GM12872 (cell line): Measurements from ENCODE around the gene DLGAP4.

Experiments
- TF ChIP-seq, protein P1 (sequence below): IDR thresholded peaks from 3 replicates; pipeline ENCODE4 v1.5.1; 2011; ENCODE audit warnings: low read depth, mild to moderate bottlenecking, low read length, moderate library complexity; ENCODE audit not compliant: insufficient read depth

Gene DLGAP4, protein sequence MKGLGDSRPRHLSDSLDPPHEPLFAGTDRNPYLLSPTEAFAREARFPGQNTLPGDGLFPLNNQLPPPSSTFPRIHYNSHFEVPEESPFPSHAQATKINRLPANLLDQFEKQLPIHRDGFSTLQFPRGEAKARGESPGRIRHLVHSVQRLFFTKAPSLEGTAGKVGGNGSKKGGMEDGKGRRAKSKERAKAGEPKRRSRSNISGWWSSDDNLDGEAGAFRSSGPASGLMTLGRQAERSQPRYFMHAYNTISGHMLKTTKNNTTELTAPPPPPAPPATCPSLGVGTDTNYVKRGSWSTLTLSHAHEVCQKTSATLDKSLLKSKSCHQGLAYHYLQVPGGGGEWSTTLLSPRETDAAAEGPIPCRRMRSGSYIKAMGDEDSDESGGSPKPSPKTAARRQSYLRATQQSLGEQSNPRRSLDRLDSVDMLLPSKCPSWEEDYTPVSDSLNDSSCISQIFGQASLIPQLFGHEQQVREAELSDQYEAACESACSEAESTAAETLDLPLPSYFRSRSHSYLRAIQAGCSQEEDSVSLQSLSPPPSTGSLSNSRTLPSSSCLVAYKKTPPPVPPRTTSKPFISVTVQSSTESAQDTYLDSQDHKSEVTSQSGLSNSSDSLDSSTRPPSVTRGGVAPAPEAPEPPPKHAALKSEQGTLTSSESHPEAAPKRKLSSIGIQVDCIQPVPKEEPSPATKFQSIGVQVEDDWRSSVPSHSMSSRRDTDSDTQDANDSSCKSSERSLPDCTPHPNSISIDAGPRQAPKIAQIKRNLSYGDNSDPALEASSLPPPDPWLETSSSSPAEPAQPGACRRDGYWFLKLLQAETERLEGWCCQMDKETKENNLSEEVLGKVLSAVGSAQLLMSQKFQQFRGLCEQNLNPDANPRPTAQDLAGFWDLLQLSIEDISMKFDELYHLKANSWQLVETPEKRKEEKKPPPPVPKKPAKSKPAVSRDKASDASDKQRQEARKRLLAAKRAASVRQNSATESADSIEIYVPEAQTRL

DNA sequence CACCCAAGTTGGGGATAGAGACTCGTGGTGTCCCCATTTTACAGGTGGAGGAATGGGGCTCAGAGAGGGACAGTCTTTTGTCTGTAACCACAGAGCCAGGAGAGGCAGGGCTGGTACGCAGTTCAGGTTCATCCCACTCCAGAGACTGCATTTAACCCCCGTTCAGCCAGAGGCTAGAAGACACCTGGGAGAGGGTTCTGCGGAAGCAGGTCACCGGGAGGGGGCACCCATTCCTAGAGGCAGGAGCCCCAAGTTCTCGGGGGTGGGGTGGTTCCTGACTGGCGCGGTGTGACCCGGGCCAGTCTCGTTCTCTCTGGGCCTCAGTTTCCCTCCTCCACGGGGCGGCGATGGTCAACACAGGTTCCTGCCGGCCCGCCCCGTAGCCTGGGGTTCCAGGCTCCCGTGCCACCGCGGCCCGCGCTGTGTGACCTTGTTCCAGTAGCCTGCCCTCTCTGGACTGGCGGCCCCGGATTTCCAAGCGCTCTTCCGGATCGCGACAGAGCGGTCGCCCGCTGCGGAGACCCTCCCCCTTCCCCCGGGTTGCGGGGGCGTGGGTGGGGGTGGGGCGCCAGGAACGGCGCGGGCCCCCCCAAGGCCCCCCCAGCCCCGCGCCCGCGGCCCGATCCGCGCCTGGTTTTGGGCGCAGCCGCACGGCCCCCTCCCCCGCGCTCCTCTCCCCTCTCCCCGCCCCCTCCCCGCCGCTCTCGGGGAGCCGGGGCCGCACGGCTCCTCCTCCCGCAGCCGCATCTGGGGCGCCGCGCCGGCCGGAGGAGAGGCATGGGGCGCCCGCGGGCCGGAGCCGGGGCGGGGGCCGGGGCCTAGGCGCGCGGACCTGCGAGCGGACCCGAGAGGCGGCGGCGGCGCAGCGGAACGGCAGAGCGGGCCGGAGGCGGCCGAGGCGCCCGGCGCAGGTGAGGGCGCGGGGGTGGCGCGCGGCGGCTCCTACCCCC is at the start of gene DLGAP4:
Gene DLGAP4, plus strand, starts transcription at position 738 of the 950 bp plus-strand sequence. CDS start 125,379 bp downstream, outside the sequence.
- TF ChIP-seq, protein P1, sequence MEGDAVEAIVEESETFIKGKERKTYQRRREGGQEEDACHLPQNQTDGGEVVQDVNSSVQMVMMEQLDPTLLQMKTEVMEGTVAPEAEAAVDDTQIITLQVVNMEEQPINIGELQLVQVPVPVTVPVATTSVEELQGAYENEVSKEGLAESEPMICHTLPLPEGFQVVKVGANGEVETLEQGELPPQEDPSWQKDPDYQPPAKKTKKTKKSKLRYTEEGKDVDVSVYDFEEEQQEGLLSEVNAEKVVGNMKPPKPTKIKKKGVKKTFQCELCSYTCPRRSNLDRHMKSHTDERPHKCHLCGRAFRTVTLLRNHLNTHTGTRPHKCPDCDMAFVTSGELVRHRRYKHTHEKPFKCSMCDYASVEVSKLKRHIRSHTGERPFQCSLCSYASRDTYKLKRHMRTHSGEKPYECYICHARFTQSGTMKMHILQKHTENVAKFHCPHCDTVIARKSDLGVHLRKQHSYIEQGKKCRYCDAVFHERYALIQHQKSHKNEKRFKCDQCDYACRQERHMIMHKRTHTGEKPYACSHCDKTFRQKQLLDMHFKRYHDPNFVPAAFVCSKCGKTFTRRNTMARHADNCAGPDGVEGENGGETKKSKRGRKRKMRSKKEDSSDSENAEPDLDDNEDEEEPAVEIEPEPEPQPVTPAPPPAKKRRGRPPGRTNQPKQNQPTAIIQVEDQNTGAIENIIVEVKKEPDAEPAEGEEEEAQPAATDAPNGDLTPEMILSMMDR = no peak

DNA sequence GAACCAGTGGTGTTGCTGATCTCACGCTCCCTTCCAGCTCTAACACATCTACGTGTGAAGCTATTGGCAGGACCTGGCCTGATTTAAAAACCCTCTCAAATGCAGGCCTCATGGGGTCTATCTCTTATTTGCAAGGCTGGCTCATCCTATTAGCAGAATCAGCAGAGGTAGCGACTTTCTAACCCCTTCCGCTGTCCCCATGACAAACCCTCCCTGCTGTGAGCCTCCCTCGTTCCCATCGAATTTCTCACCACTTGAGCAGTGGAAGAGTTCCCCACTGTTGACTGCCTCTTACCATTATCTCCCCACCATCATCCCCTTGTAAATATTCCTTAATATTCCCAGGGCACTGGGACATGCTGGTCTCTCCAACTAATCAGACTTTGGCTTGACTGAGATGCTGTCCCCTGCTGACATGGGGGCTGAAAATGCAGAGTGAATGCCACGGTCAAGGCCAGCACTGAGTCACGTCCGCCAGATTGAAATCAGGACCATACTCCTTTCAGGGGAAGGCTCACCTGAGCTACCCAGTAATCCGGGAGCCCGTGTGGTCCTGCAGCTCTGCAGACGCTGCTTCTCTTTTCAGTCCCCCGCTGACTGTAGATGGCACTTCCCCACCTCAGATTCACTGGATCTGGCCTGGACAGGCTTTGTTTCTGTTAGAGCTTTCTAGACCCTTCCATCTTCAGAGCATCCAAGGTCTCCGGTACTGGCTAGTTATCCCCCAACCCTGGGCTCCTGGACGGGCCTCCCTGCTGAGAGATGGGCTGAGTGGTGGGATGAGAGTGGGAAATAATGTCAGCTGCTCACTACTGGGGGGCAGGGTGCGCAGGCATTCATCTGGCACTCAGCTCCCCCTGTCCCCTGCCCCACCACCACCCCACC is 46.7 kb upstream of the DLGAP4 start:
- TF ChIP-seq, protein P1 = no peak

DNA sequence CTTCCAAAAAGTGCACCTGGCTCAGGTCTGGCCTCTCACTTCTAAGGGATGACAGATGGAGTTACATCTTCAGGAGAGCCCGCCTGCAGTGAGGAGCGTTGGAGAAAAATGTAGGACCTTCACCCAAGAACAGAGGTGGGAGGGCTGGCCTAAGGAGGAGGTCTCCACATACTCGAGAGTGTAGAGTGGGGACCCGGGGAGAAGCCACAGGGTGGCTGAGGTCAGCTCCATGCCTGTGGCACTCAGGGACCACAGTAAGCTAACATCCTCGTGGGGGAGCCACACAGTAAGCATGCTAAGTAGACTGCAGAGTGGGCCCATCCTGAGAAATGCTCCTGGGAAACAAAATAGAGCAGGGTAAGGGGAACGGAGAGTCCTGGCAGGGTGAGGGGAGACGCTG is 45.8 kb upstream of the DLGAP4 start:
- TF ChIP-seq, protein P1 = no peak

DNA sequence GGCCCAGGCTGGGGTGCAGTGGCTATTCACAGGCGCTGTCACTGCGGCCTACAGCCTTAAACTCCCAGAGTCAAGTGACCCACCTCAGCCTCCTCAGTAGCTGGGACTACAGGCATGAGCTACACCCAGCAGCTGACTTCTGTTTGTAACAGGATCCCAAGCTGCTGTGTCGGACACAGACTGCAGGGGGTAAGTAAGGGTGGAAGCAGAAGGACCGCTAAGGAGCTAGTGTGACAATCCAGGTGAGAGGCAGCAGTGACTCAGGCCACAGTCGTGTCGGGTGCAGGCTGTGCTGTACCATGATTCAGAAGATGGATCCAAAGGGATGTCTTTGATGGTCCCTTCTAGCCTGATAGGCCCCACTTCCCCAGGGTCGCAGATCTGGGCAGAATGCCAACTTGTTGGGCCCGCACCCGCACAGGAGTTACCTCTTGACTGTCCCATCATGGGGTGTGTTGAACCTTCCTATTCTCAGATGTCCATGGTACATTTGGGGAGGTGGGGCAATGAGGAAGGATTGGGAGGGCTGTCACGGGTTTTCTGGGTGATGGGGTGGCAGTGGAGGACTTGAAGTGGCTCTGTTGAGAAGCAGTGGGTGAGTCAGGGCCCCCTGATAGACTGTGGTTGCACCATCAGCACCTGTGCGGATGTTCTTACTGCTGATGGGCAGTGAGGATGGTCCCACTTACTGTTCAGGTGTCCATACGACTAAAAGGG is 44.6 kb upstream of the DLGAP4 start:
- TF ChIP-seq, protein P1 = no peak

DNA sequence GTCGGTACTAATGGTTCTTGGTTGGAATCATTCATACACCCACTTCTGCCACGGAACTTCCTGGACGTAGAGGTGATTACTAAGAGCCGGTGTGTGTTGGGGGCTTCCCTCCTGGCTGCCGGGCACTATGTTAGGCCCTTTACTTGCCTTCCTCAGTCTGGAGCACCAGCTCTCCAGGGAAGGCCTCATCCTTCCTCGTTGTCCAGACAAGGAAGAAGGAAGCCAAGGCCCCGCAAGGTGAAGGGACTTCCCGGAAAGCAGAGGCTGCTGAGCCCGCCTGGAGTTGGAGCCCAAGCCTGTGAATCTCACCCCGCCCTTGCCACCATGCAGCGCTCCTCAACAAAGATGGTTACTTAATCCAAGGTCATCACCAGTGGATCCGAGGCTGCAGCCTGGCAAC is 43.7 kb upstream of the DLGAP4 start:
- TF ChIP-seq, protein P1 = no peak
